Fibroblast of villous mesenchyme (primary cell): ENCODE measurements around the gene SCYL3. TPM values are rescaled to one million over a fixed set of nuclear protein-coding genes. Genes with fewer than 3 reads are reported as not detected.

Experiments
- DNase-seq: peaks from one replicate; pipeline ENCODE4 v3.0.0-alpha.2; 2010; ENCODE audit warnings: low read depth
- H3K4me3 ChIP-seq: 2 replicates; pipeline ENCODE4 v1.5.1; 2011; ENCODE audit warnings: low read depth, mild to moderate bottlenecking, low read length
- total RNA-seq: library from RNA; depleted of rRNA; stranded (reverse); fragments of >200 nt; gene quantifications from 2 replicates; pipeline ENCODE4 v1.2.3, GENCODE V29; 2012
- TF ChIP-seq, protein P1 (sequence below): IDR thresholded peaks from 2 replicates; pipeline ENCODE4 v1.5.1; 2012; ENCODE audit warnings: low read depth, mild to moderate bottlenecking, low read length; ENCODE audit not compliant: insufficient read depth

The SCYL3 gene, protein sequence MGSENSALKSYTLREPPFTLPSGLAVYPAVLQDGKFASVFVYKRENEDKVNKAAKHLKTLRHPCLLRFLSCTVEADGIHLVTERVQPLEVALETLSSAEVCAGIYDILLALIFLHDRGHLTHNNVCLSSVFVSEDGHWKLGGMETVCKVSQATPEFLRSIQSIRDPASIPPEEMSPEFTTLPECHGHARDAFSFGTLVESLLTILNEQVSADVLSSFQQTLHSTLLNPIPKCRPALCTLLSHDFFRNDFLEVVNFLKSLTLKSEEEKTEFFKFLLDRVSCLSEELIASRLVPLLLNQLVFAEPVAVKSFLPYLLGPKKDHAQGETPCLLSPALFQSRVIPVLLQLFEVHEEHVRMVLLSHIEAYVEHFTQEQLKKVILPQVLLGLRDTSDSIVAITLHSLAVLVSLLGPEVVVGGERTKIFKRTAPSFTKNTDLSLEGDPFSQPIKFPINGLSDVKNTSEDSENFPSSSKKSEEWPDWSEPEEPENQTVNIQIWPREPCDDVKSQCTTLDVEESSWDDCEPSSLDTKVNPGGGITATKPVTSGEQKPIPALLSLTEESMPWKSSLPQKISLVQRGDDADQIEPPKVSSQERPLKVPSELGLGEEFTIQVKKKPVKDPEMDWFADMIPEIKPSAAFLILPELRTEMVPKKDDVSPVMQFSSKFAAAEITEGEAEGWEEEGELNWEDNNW
- total RNA-seq: 8.4 and 10.4 TPM in 2 replicates

DNA sequence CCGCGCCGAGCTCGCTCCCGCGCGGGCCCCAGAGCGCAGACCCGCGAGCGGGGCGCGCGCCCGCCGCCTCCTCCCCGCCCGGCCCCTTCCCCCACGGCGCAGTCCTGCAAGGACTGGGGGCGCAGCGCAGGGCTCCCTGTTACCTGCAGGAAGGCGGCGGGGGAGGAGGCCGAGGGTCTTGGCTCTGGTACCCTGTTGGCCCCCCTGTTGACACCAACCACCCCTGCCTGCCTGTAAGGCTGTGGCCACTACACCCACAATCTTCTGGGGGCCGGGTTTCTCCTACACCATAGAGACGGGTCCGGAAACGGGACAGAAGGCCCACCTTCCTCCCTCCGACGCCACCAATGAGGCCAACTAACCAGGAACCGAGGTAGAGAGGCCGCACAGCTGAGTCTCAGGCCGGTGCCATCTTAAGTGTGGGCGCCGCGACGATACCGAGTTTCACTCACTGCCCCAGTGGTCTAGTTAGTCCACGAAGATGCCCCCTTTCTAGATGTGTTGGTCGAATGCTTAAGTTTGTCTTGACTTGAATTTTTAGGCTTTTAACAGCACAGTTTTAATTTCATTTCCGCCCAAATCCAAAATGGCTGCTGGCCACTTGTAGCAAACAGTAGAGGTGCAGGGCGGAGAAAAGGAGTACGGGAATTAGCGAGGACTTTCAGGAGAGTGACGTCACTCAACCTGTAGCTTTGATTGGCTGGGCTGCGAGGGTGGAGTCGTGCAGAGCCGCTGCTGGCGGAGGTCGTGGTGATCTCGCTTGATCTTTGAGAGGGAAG is at the start of gene SCYL3:
Gene SCYL3, minus strand, starts transcription at position 252 of the 779 bp plus-strand sequence. CDS start 5,056 bp downstream, outside the sequence.
- peak; percentile 99 for DNase-seq
- peak within 1 kb of the TSS; percentile 83 for H3K4me3 ChIP-seq
- TF ChIP-seq, protein P1, sequence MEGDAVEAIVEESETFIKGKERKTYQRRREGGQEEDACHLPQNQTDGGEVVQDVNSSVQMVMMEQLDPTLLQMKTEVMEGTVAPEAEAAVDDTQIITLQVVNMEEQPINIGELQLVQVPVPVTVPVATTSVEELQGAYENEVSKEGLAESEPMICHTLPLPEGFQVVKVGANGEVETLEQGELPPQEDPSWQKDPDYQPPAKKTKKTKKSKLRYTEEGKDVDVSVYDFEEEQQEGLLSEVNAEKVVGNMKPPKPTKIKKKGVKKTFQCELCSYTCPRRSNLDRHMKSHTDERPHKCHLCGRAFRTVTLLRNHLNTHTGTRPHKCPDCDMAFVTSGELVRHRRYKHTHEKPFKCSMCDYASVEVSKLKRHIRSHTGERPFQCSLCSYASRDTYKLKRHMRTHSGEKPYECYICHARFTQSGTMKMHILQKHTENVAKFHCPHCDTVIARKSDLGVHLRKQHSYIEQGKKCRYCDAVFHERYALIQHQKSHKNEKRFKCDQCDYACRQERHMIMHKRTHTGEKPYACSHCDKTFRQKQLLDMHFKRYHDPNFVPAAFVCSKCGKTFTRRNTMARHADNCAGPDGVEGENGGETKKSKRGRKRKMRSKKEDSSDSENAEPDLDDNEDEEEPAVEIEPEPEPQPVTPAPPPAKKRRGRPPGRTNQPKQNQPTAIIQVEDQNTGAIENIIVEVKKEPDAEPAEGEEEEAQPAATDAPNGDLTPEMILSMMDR: no peak

- DNase-seq: peak; percentile 59
- TF ChIP-seq, protein P1: no peak
- no peak overlapping the region for H3K4me3 ChIP-seq
These were observed 48.5 kb upstream of the SCYL3 start for GRCh38 chr1:169941982-169942830.

DNA sequence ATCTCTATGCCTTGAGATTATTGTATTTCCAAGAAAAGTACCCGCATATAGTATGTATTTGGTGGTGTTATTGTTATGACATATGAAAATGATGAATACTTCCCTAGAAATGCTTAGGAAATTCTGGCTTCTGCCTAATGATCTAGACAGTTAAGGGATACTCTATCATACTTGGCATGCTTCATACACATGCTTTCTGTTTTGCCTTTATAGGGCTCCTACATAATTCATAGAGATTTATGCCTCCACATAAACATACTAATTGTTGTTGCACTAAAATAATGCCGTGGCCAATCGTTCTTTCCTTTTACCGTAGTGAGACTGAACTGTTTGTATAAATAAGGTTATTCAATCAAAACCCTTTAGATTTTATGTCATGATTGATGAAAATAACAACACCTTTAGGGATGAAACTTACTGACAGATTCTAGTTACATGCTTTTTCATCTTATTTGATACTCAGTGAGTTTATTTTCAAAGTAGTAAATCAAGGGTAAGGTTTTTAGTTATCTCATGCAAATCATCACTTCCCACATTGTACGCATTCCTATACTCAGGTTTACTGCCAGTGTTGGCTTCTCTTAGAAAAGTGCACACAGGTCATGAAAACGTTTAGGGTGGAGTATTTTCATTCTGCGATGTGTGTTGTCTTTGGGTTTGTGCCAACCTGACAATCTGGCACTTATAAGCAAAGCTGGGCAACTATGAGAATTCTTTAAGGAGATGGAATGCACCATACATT is 40.5 kb upstream of the SCYL3 start:
- TF ChIP-seq, protein P1: no peak
- H3K4me3 ChIP-seq: no peak overlapping the region
- DNase-seq: no peak

DNA sequence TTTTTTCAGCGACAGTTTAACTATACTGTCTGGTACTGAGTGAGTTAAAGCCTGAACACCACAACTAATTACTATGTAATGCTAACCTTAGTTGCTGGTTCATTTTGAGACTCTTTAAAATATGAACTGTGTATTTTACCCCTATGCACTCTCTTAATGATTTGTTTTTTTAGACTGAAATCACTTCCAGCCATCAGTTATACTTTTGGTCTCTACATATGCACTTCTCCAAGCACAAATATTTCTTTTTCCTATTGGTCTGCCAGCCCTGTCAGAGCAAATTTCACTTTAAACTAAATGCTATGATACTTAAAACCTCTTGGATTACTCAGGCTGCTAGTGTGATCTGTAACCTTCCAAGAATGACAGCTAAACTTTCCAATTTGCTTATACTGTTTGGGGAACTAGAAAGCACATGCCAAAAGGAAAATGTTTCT is 38.1 kb upstream of the SCYL3 start:
- TF ChIP-seq, protein P1: no peak
- DNase-seq: peak; percentile 7
- no peak overlapping the region for H3K4me3 ChIP-seq

DNA sequence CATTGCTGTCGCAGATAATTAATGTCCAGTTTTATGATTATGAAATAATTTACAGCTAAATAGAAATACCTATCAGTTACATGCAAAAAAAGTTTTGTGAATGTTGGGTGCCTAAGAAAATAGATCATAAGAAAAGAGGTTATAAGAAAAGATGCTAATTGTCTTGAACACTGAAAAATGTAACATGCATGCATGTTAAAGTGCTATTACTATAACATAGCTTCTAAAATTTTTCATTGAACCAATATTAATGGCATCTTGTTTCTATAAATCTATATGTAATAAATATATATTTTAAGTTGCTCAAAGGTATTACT is 35.5 kb upstream of the SCYL3 start:
- TF ChIP-seq, protein P1: no peak
- DNase-seq: no peak
- H3K4me3 ChIP-seq: no peak overlapping the region
